AG10803 (cell line): ENCODE data around the gene FMN2.

Experiments
- DNase-seq: peaks from one replicate; pipeline ENCODE4 v3.0.0; 2010; ENCODE audit warnings: low read depth
- H3K4me3 ChIP-seq: 2 replicates; pipeline ENCODE4 v1.5.1; 2011; ENCODE audit warnings: mild to moderate bottlenecking, low read length, control low read depth
- CTCF ChIP-seq: conservative IDR thresholded peaks from 2 replicates; pipeline ENCODE4 v1.5.1; 2011; ENCODE audit warnings: mild to moderate bottlenecking, low read length, control low read depth, inconsistent platforms

Gene FMN2

GRCh38 chr1:240337781-240338180 lies 246.1 kb downstream of the FMN2 start:
- TF ChIP-seq CTCF = no peak
- H3K4me3 ChIP-seq = peak overlapping the region; percentile 12
- peak; percentile 98 for DNase-seq

GRCh38 chr1:240338837-240339236 lies 247.2 kb downstream of the FMN2 start:
- TF ChIP-seq CTCF = no peak
- H3K4me3 ChIP-seq = no peak overlapping the region
- no peak for DNase-seq

GRCh38 chr1:240341365-240342250 lies 249.9 kb downstream of the FMN2 start:
- no peak overlapping the region for H3K4me3 ChIP-seq
- no peak for DNase-seq
- no peak for TF ChIP-seq CTCF

- no peak for DNase-seq
- TF ChIP-seq CTCF = no peak
- H3K4me3 ChIP-seq = no peak overlapping the region
Measured at GRCh38 chr1:240342251-240342625, 250.6 kb downstream of the FMN2 start.

- DNase-seq = no peak
- no peak overlapping the region for H3K4me3 ChIP-seq
- no peak for TF ChIP-seq CTCF
Measured at GRCh38 chr1:240343045-240343444, 251.4 kb downstream of the FMN2 start.

GRCh38 chr1:240343966-240344365 lies 252.3 kb downstream of the FMN2 start:
- H3K4me3 ChIP-seq = no peak overlapping the region
- no peak for DNase-seq
- no peak for TF ChIP-seq CTCF

GRCh38 chr1:240344918-240345317 lies 253.2 kb downstream of the FMN2 start:
- peak; percentile 38 for DNase-seq
- TF ChIP-seq CTCF = no peak

More at GRCh38 chr1:240344918-240345317, 253.2 kb downstream of the FMN2 start:
- H3K4me3 ChIP-seq = no peak overlapping the region
